Mesendoderm (in vitro differentiated cells): ENCODE measurements around the gene PLSCR3. TPM values are rescaled to one million over a fixed set of nuclear protein-coding genes. Genes with fewer than 3 reads are reported as not detected.

Source experiments
- DNase-seq: peaks from one replicate; pipeline ENCODE4 v3.0.0; 2013
- H2AK5ac ChIP-seq: 2 replicates; pipeline ENCODE4 v1.6.1; 2013; ENCODE audit warnings: low read length, inconsistent platforms
- H2BK120ac ChIP-seq: 2 replicates; pipeline ENCODE4 v1.6.1; 2013; ENCODE audit warnings: low read depth, mild to moderate bottlenecking, low read length, moderate library complexity, mixed read lengths
- H2BK15ac ChIP-seq: replicated peaks from 2 replicates; pipeline ENCODE4 v1.6.1; 2013; ENCODE audit warnings: low read depth, mild to moderate bottlenecking, moderate library complexity
- H2BK5ac ChIP-seq: 2 replicates; pipeline ENCODE4 v1.6.1; 2013; ENCODE audit warnings: low read length, inconsistent platforms
- H3K18ac ChIP-seq: 2 replicates; pipeline ENCODE4 v1.6.1; 2013; ENCODE audit warnings: mild to moderate bottlenecking, low read length, mixed read lengths
- H3K23ac ChIP-seq: one replicate; pipeline ENCODE4 v1.6.1; 2013; ENCODE audit warnings: low read length
- H3K27ac ChIP-seq: 2 replicates; pipeline ENCODE4 v1.5.1; 2013; ENCODE audit warnings: low read depth, mild to moderate bottlenecking, inconsistent platforms, low read length, moderate library complexity
- H3K27me3 ChIP-seq: 2 replicates; pipeline ENCODE4 v1.6.1; 2013; ENCODE audit warnings: low read length, control low read depth, mild to moderate bottlenecking, inconsistent platforms; ENCODE audit not compliant: insufficient read depth, poor library complexity
- H3K36me3 ChIP-seq: 2 replicates; pipeline ENCODE4 v1.6.1; 2013; ENCODE audit warnings: low read length, inconsistent platforms; ENCODE audit not compliant: control insufficient read depth, insufficient read depth
- H3K4ac ChIP-seq: one replicate; pipeline ENCODE4 v1.6.1; 2013; ENCODE audit warnings: low read depth, mild to moderate bottlenecking, low read length, moderate library complexity
- H3K4me1 ChIP-seq: 2 replicates; pipeline ENCODE4 v1.6.1; 2013; ENCODE audit warnings: low read depth, low read length, inconsistent platforms; ENCODE audit not compliant: control insufficient read depth
- H3K4me2 ChIP-seq: 2 replicates; pipeline ENCODE4 v1.6.1; 2013; ENCODE audit warnings: low read length
- H3K4me3 ChIP-seq: 2 replicates; pipeline ENCODE4 v1.5.1; 2013; ENCODE audit warnings: mild to moderate bottlenecking, low read length
- H3K56ac ChIP-seq: one replicate; pipeline ENCODE4 v1.6.1; 2013; ENCODE audit warnings: low read length
- H3K79me1 ChIP-seq: 2 replicates; pipeline ENCODE4 v1.6.1; 2013; ENCODE audit warnings: low read length, inconsistent platforms
- H3K79me2 ChIP-seq: 2 replicates; pipeline ENCODE4 v1.6.1; 2013; ENCODE audit warnings: mild to moderate bottlenecking, low read length; ENCODE audit not compliant: control insufficient read depth, insufficient read depth
- H3K9ac ChIP-seq: 2 replicates; pipeline ENCODE4 v1.6.1; 2013; ENCODE audit warnings: low read length, inconsistent platforms
- H4K5ac ChIP-seq: one replicate; pipeline ENCODE4 v1.6.1; 2013; ENCODE audit warnings: low read length
- H4K8ac ChIP-seq: one replicate; pipeline ENCODE4 v1.6.1; 2013; ENCODE audit warnings: low read depth, mild to moderate bottlenecking, control low read depth, low read length, moderate library complexity
- WGBS: extraction: QIAGEN DNeasy Blood & Tissue Kit; methylation state at CpG from one replicate; pipeline ENCODE4 v1.1.7; 2013; ENCODE audit warnings: low lambda C conversion rate, missing lambda C conversion rate; ENCODE audit not compliant: insufficient coverage; ENCODE audit errors: extremely low coverage; 5-methylcytosine and 5-hydroxymethylcytosine counted together
- polyA plus RNA-seq, 2 experiments: library from polyadenylated mRNA; stranded (reverse); fragments of 200-250 nt; gene quantifications; one replicate each; pipeline ENCODE4 v1.2.3, GENCODE V29; 2013

Gene PLSCR3
- 36.2 TPM for polyA plus RNA-seq (2013, experiment 1 of 2)
- polyA plus RNA-seq (2013, experiment 2 of 2): 36.5 TPM

- H3K27ac ChIP-seq: peak within 1 kb of the TSS; percentile 91
- no peaks in the 10 kb centered on the region for H3K79me2 ChIP-seq
- no peak within 1 kb of the TSS for H4K8ac ChIP-seq
- peak within 1 kb of the TSS; percentile 39 for H3K4ac ChIP-seq
- H3K4me1 ChIP-seq: no peaks in the 10 kb centered on the region
- H2BK15ac ChIP-seq: no peak within 1 kb of the TSS
- peaks cover 1% of the 10 kb centered on the region for H3K36me3 ChIP-seq
- peak within 1 kb of the TSS; percentile 54 for H3K4me3 ChIP-seq
- no peak within 1 kb of the TSS for H4K5ac ChIP-seq
- no peak within 1 kb of the TSS for H2BK5ac ChIP-seq
- H3K56ac ChIP-seq: peak within 1 kb of the TSS; percentile 91
- H3K79me1 ChIP-seq: no peaks in the 10 kb centered on the region
- H3K23ac ChIP-seq: no peak within 1 kb of the TSS
- H3K27me3 ChIP-seq: no peaks in the 10 kb centered on the region
- peak; percentile 85 for DNase-seq
- no CpG with 5 or more reads among the region's 71 CpGs for whole genome bisulfite sequencing
- peak within 1 kb of the TSS; percentile 75 for H3K4me2 ChIP-seq
- H2AK5ac ChIP-seq: peak within 1 kb of the TSS; percentile 51
- peak within 1 kb of the TSS; percentile 86 for H3K9ac ChIP-seq
- H3K18ac ChIP-seq: peak within 1 kb of the TSS; percentile 75
- H2BK120ac ChIP-seq: no peak within 1 kb of the TSS
Observed at GRCh38 chr17:7394452-7395191, at the start of gene PLSCR3. TSS of gene PLSCR3 (minus strand) at chr17:7394525. CDS start at chr17:7394110, 415 bp downstream.

GRCh38 chr17:7443499-7444485 lies 49.5 kb upstream of the PLSCR3 start:
- WGBS: no CpG with 5 or more reads among the region's 7 CpGs
- no peak overlapping the region for H3K27ac ChIP-seq
- no peak overlapping the region for H2BK5ac ChIP-seq
- H2BK15ac ChIP-seq: no peak overlapping the region
- H3K23ac ChIP-seq: no peak overlapping the region
- H3K27me3 ChIP-seq: peaks cover 4% of the 10 kb centered on the region
- no peak for DNase-seq
- H2AK5ac ChIP-seq: no peak overlapping the region
- no peak overlapping the region for H4K8ac ChIP-seq
- H3K79me1 ChIP-seq: no peaks in the 10 kb centered on the region
- no peak overlapping the region for H3K18ac ChIP-seq
- H3K56ac ChIP-seq: no peak overlapping the region
- H3K4me1 ChIP-seq: peaks cover 2% of the 10 kb centered on the region
- no peak overlapping the region for H3K4me3 ChIP-seq
- no peak overlapping the region for H3K4ac ChIP-seq
- H3K4me2 ChIP-seq: no peak overlapping the region
- no peaks in the 10 kb centered on the region for H3K36me3 ChIP-seq
- no peak overlapping the region for H4K5ac ChIP-seq
- H3K9ac ChIP-seq: no peak overlapping the region
- no peak overlapping the region for H2BK120ac ChIP-seq
- H3K79me2 ChIP-seq: no peaks in the 10 kb centered on the region

- WGBS: no CpG with 5 or more reads among the region's 2 CpGs
- Histone ChIP-seq H3K4me1 (peaks cover 5% of the 10 kb centered on the region), H3K27me3 (peaks cover 9% of the 10 kb centered on the region), H3K23ac (no peak overlapping the region), H2BK5ac (no peak overlapping the region), H3K27ac (no peak overlapping the region), H3K4me3 (no peak overlapping the region), H2BK120ac (no peak overlapping the region), H2BK15ac (no peak overlapping the region), H2AK5ac (no peak overlapping the region), H3K36me3 (no peaks in the 10 kb centered on the region), H3K79me1 (no peaks in the 10 kb centered on the region), H3K4me2 (no peak overlapping the region), H3K9ac (no peak overlapping the region), H3K18ac (no peak overlapping the region), H3K56ac (no peak overlapping the region), H4K5ac (no peak overlapping the region), H3K4ac (no peak overlapping the region), H3K79me2 (no peaks in the 10 kb centered on the region), H4K8ac (no peak overlapping the region)
- no peak for DNase-seq
Observed at GRCh38 chr17:7442142-7442541, 47.8 kb upstream of the PLSCR3 start.

GRCh38 chr17:7441266-7441665 lies 46.9 kb upstream of the PLSCR3 start:
- H2AK5ac ChIP-seq: no peak overlapping the region
- H2BK120ac ChIP-seq: no peak overlapping the region
- no peaks in the 10 kb centered on the region for H3K79me1 ChIP-seq
- H3K4ac ChIP-seq: no peak overlapping the region
- no peak overlapping the region for H3K23ac ChIP-seq
- no peak overlapping the region for H4K5ac ChIP-seq
- DNase-seq: no peak
- H2BK5ac ChIP-seq: no peak overlapping the region
- H3K4me3 ChIP-seq: no peak overlapping the region
- peak overlapping the region; percentile 9 for H3K56ac ChIP-seq
- H3K79me2 ChIP-seq: no peaks in the 10 kb centered on the region
- H3K27me3 ChIP-seq: peaks cover 9% of the 10 kb centered on the region
- H3K27ac ChIP-seq: no peak overlapping the region
- no CpG with 5 or more reads among the region's 7 CpGs for WGBS
- peak overlapping the region; percentile 8 for H3K9ac ChIP-seq
- H3K36me3 ChIP-seq: no peaks in the 10 kb centered on the region
- H3K18ac ChIP-seq: no peak overlapping the region
- H3K4me1 ChIP-seq: peaks cover 5% of the 10 kb centered on the region
- no peak overlapping the region for H3K4me2 ChIP-seq
- no peak overlapping the region for H2BK15ac ChIP-seq
- H4K8ac ChIP-seq: no peak overlapping the region

GRCh38 chr17:7440834-7441195 lies 46.5 kb upstream of the PLSCR3 start:
- peaks cover 9% of the 10 kb centered on the region for H3K27me3 ChIP-seq
- H4K8ac ChIP-seq: no peak overlapping the region
- H3K4me1 ChIP-seq: peaks cover 5% of the 10 kb centered on the region
- peak; percentile 71 for DNase-seq
- no peak overlapping the region for H2AK5ac ChIP-seq
- WGBS: no CpG with 5 or more reads among the region's 12 CpGs
- H3K36me3 ChIP-seq: no peaks in the 10 kb centered on the region
- no peak overlapping the region for H3K27ac ChIP-seq
- no peak overlapping the region for H2BK120ac ChIP-seq
- no peaks in the 10 kb centered on the region for H3K79me1 ChIP-seq
- no peak overlapping the region for H3K18ac ChIP-seq
- H4K5ac ChIP-seq: no peak overlapping the region
- no peak overlapping the region for H3K4me3 ChIP-seq
- H3K4me2 ChIP-seq: peak overlapping the region; percentile 88
- H2BK15ac ChIP-seq: no peak overlapping the region
- H3K79me2 ChIP-seq: no peaks in the 10 kb centered on the region
- H3K23ac ChIP-seq: no peak overlapping the region
- H3K4ac ChIP-seq: no peak overlapping the region
- H3K9ac ChIP-seq: peak overlapping the region; percentile 96
- H2BK5ac ChIP-seq: no peak overlapping the region
- H3K56ac ChIP-seq: peak overlapping the region; percentile 98
